Measurements from ENCODE around the gene RAF1. TPM values are rescaled to one million over a fixed set of nuclear protein-coding genes. Genes with fewer than 3 reads are reported as not detected.

Gene RAF1
- total RNA-seq, 2 donors from 2014 or later, result 95.4 to 116 TPM

GRCh38 chr3:12579456-12579855, 84.5 kb downstream of the RAF1 start:
- DNase-seq, result no peak
- no peak overlapping the region for H3K4me3 Mint-ChIP-seq
- WGBS, 2 experiments (ENCODE audit: insufficient coverage in 1 of 2, insufficient read length in 1 of 2), result 97 to 100% methylated on average over 3 of the region's 3 CpGs
- H3K9me3 Mint-ChIP-seq, result no peaks in the 10 kb centered on the region
- H3K4me1 Mint-ChIP-seq, result no peaks in the 10 kb centered on the region
- peaks cover 77% of the 10 kb centered on the region for H3K36me3 Mint-ChIP-seq (ENCODE audit: low read depth)
- Histone ChIP-seq H3K27ac (ENCODE audit: low read depth, low read length) (no peak overlapping the region), H3K36me3 (ENCODE audit: control insufficient read depth, insufficient read depth, low read length) (peaks cover 83% of the 10 kb centered on the region), H3K4me1 (ENCODE audit: control insufficient read depth, insufficient read depth, low read length) (no peaks in the 10 kb centered on the region), H3K9ac (ENCODE audit: extremely low read depth, low read length, poor library complexity, severe bottlenecking) (no peak overlapping the region), H3K4me3 (ENCODE audit: low read length) (no peak overlapping the region), H3K27me3 (ENCODE audit: control insufficient read depth, insufficient read depth, low read length, poor library complexity, severe bottlenecking) (no peaks in the 10 kb centered on the region), H3K9me3 (ENCODE audit: control insufficient read depth, low read length) (no peaks in the 10 kb centered on the region)
- H3K27ac Mint-ChIP-seq, result peak overlapping the region; percentile 20
- TF ChIP-seq CTCF (conservative IDR thresholded peaks at IDR 0.05), result no peak
- H3K27me3 Mint-ChIP-seq (ENCODE audit: insufficient read depth), result no peaks in the 10 kb centered on the region

GRCh38 chr3:12578742-12579141, 85.2 kb downstream of the RAF1 start:
- Mint-ChIP-seq H3K36me3 (ENCODE audit: low read depth) (peaks cover 77% of the 10 kb centered on the region), H3K4me1 (no peaks in the 10 kb centered on the region), H3K27ac (no peak overlapping the region), H3K27me3 (ENCODE audit: insufficient read depth) (no peaks in the 10 kb centered on the region), H3K9me3 (no peaks in the 10 kb centered on the region), H3K4me3 (no peak overlapping the region)
- 98% methylated on average over 2 of the region's 2 CpGs; no CpG with 5 or more reads in 1 of the 2 experiments for WGBS, 2 experiments (ENCODE audit: insufficient coverage in 1 of 2, insufficient read length in 1 of 2)
- Histone ChIP-seq H3K9ac (ENCODE audit: extremely low read depth, low read length, poor library complexity, severe bottlenecking) (no peak overlapping the region), H3K4me3 (ENCODE audit: low read length) (no peak overlapping the region), H3K27me3 (ENCODE audit: control insufficient read depth, insufficient read depth, low read length, poor library complexity, severe bottlenecking) (no peaks in the 10 kb centered on the region), H3K4me1 (ENCODE audit: control insufficient read depth, insufficient read depth, low read length) (no peaks in the 10 kb centered on the region), H3K9me3 (ENCODE audit: control insufficient read depth, low read length) (no peaks in the 10 kb centered on the region), H3K36me3 (ENCODE audit: control insufficient read depth, insufficient read depth, low read length) (peaks cover 83% of the 10 kb centered on the region), H3K27ac (ENCODE audit: low read depth, low read length) (no peak overlapping the region)
- TF ChIP-seq CTCF (conservative IDR thresholded peaks at IDR 0.05), result peak; percentile 59
- DNase-seq, result no peak

- Histone ChIP-seq H3K27ac (ENCODE audit: low read depth, low read length) (no peak overlapping the region), H3K9ac (ENCODE audit: extremely low read depth, low read length, poor library complexity, severe bottlenecking) (no peak overlapping the region), H3K4me3 (ENCODE audit: low read length) (no peak overlapping the region), H3K4me1 (ENCODE audit: control insufficient read depth, insufficient read depth, low read length) (no peaks in the 10 kb centered on the region), H3K9me3 (ENCODE audit: control insufficient read depth, low read length) (no peaks in the 10 kb centered on the region), H3K36me3 (ENCODE audit: control insufficient read depth, insufficient read depth, low read length) (peaks cover 80% of the 10 kb centered on the region), H3K27me3 (ENCODE audit: control insufficient read depth, insufficient read depth, low read length, poor library complexity, severe bottlenecking) (no peaks in the 10 kb centered on the region)
- peaks cover 76% of the 10 kb centered on the region for H3K36me3 Mint-ChIP-seq (ENCODE audit: low read depth)
- no peak overlapping the region for H3K4me3 Mint-ChIP-seq
- no peaks in the 10 kb centered on the region for H3K4me1 Mint-ChIP-seq
- no peaks in the 10 kb centered on the region for H3K27me3 Mint-ChIP-seq (ENCODE audit: insufficient read depth)
- no peak overlapping the region for H3K27ac Mint-ChIP-seq
- no peak for DNase-seq
- no peak for TF ChIP-seq CTCF (conservative IDR thresholded peaks at IDR 0.05)
- WGBS, 2 experiments (ENCODE audit: insufficient coverage in 1 of 2, insufficient read length in 1 of 2), result 92 to 100% methylated on average over 2 to 5 of the region's 5 CpGs
- H3K9me3 Mint-ChIP-seq, result no peaks in the 10 kb centered on the region
Observed at GRCh38 chr3:12577379-12577778, 86.5 kb downstream of the RAF1 start.

Data from endodermal cell (in vitro differentiated cells).